ENCODE results near the gene GPANK1. TPM values are rescaled to one million over a fixed set of nuclear protein-coding genes. Genes with fewer than 3 reads are reported as not detected.

The GPANK1 gene
- total and polyA plus RNA-seq, 9 of the 15 experiments (the other 6 are each of a cell fraction or from before 2014, with no cell fraction given), result 32.2 to 111 (median 46.3) TPM

DNA sequence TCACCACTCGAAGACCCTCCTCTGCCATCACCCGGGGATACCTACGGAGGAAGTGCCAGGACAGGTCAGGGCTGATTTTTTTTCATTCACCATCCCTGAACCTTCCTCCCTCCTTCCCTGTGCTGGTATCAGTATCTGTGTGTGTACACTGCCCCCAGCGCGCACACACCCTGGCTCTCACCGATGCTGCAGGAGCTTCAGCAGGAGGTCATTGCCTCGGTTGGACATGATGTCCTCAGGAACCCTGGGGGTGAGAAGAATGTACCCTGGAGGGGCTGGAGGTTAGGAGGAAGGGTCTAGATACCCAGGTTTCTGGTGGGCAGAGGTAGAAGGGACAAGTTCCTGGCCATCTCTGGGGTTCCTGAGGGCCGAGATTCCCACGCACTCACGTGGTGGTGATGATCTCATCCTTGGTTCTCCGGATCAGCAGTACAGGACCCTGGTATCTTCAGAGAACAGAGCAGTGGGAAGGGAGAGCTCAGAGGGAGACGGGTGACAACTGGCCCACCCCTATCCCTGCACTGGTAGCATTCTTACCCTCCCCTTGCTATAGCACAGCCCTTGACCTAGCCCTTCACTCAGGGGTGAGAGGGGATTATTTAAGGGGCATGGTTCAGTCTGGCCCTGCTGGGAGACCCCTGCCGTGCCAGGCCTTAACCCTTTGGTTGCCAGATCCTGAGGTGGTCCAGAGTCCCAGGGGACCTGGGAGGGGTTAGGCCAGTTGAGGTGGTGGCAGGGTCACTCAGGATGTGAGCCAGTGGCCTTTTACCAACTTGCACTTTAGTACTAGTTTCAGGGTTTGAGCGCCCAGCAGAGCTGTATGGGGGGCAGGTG lies 23.3 kb upstream of the GPANK1 start:
- FAIRE-seq, result no peak
- no peak for ATAC-seq
- BruUV-seq (replicated peaks), result no TSS peak
- CTCF ChIA-PET (ENCODE audit: low intra/inter-chr PET ratio), result no interaction called here
- WGBS (ENCODE audit: insufficient coverage, low coverage, missing lambda C conversion rate), result 80% methylated on average over 14 of the region's 14 CpGs
- H3K36me3 ChIP-seq (ENCODE audit: control insufficient read depth, insufficient read depth, low read length), result peaks cover 77% of the 10 kb centered on the region
- no peak overlapping the region for H2AFZ ChIP-seq (ENCODE audit: low read depth, low read length)
- no peak overlapping the region; the same call in 2 of the 3 replicates for H3K27ac ChIP-seq (ENCODE audit: extremely low read depth, low read depth, low read length)
- peak in 1 of 4 experiments; percentile 61 for DNase-seq (ENCODE audit: extremely low read depth in 1 of 4, low spot score in 3 of 4)
- peak overlapping the region in 1 of 2 experiments; percentile 78; a peak in 2 of 4 replicates for H3K9ac ChIP-seq (ENCODE audit: insufficient read depth in 1 of 2, low read depth in 2 of 2, low read length in 2 of 2)
- no peaks in the 10 kb centered on the region; the same call in 2 of the 3 replicates for H3K79me2 ChIP-seq (ENCODE audit: control insufficient read depth, insufficient read depth, low read length)
- H3K9me3 ChIP-seq (replicated peaks; ENCODE audit: control insufficient read depth, insufficient read depth, low read depth, low read length), result no peaks in the 10 kb centered on the region
- intact Hi-C loops (cut with micrococcal nuclease) (no loop called here), in situ Hi-C loops (cut with MboI) (loop anchor here (5.0 kb wide), 1 partner anchor 79 kb away; no protein-coding TSS in a partner anchor)
- peaks cover 63 to 69% of the 10 kb centered on the region in 2 experiments for H3K4me1 ChIP-seq (replicated peaks in 1 of 2; ENCODE audit: control insufficient read depth in 2 of 2, insufficient read depth in 2 of 2, low read length in 2 of 2)
- no peak overlapping the region for H3K4me2 ChIP-seq (ENCODE audit: insufficient read depth, low read length)
- H3K4me3 ChIP-seq, result no peak overlapping the region
- no peaks in the 10 kb centered on the region for H3K27me3 ChIP-seq (ENCODE audit: control insufficient read depth in 2 of 2, insufficient read depth in 2 of 2, low read length in 2 of 2)
- H3K9me1 ChIP-seq (ENCODE audit: control insufficient read depth, insufficient read depth, low read length), result no peaks in the 10 kb centered on the region
- H4K20me1 ChIP-seq (replicated peaks; ENCODE audit: control insufficient read depth, insufficient read depth, low read length), result no peaks in the 10 kb centered on the region
- POLR2A ChIA-PET, result interaction anchor here (0.5 to 7.1 kb wide), 13 partner anchors 8 to 139 kb away, joined by 3 to 158 read pairs (median 6); partner anchors contain the start of genes ABHD16A, CSNK2B, DDAH2 and GPANK1
- TF ChIP-seq PHF21A (IDR thresholded peaks at IDR 0.05; ENCODE audit: borderline replicate concordance, low read depth) (no peak), PRMT5 (CRISPR knock-in tag; IDR thresholded peaks at IDR 0.05) (peak; percentile 29; the same call in 1 of the 2 replicates), FOXA1 (IDR thresholded peaks at IDR 0.05; ENCODE audit: borderline replicate concordance) (no peak), ZC3H8 (IDR thresholded peaks at IDR 0.05) (no peak), BRCA1 (IDR thresholded peaks at IDR 0.05) (no peak), BRCA1 (CRISPR knock-in tag; IDR thresholded peaks at IDR 0.05) (0 out of 2 replicates have a peak, but pooled peaks have one; percentile 78), RBFOX2 (IDR thresholded peaks at IDR 0.05; ENCODE audit: low read depth, low read length) (0 out of 2 replicates have a peak, but pooled peaks have one; percentile 36), POLR2A (conservative IDR thresholded peaks at IDR 0.05) (0 out of 2 replicates have a peak, but pooled peaks have one; percentile 12), LARP7 (IDR thresholded peaks at IDR 0.05) (no peak), ZNF354B (CRISPR knock-in tag; IDR thresholded peaks at IDR 0.05) (no peak), ZNF263 (CRISPR knock-in tag; IDR thresholded peaks at IDR 0.05; ENCODE audit: borderline replicate concordance) (no peak)
- TF ChIP-seq, protein P1, sequence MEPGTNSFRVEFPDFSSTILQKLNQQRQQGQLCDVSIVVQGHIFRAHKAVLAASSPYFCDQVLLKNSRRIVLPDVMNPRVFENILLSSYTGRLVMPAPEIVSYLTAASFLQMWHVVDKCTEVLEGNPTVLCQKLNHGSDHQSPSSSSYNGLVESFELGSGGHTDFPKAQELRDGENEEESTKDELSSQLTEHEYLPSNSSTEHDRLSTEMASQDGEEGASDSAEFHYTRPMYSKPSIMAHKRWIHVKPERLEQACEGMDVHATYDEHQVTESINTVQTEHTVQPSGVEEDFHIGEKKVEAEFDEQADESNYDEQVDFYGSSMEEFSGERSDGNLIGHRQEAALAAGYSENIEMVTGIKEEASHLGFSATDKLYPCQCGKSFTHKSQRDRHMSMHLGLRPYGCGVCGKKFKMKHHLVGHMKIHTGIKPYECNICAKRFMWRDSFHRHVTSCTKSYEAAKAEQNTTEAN (CRISPR knock-in tag; IDR thresholded peaks at IDR 0.05), result no peak
- TF ChIP-seq, protein P2, sequence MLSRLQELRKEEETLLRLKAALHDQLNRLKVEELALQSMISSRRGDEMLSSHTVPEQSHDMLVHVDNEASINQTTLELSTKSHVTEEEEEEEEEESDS (CRISPR knock-in tag; IDR thresholded peaks at IDR 0.05), result no peak
- TF ChIP-seq, protein P3, sequence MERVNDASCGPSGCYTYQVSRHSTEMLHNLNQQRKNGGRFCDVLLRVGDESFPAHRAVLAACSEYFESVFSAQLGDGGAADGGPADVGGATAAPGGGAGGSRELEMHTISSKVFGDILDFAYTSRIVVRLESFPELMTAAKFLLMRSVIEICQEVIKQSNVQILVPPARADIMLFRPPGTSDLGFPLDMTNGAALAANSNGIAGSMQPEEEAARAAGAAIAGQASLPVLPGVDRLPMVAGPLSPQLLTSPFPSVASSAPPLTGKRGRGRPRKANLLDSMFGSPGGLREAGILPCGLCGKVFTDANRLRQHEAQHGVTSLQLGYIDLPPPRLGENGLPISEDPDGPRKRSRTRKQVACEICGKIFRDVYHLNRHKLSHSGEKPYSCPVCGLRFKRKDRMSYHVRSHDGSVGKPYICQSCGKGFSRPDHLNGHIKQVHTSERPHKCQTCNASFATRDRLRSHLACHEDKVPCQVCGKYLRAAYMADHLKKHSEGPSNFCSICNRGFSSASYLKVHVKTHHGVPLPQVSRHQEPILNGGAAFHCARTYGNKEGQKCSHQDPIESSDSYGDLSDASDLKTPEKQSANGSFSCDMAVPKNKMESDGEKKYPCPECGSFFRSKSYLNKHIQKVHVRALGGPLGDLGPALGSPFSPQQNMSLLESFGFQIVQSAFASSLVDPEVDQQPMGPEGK (CRISPR knock-in tag; IDR thresholded peaks at IDR 0.05; ENCODE audit: borderline replicate concordance), result no peak
- TF ChIP-seq, protein P4, sequence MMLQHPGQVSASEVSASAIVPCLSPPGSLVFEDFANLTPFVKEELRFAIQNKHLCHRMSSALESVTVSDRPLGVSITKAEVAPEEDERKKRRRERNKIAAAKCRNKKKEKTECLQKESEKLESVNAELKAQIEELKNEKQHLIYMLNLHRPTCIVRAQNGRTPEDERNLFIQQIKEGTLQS (IDR thresholded peaks at IDR 0.05), result peak; percentile 73
- TF ChIP-seq, protein P4 (CRISPR knock-in tag; conservative IDR thresholded peaks at IDR 0.05), result no peak
- TF ChIP-seq, protein P5, sequence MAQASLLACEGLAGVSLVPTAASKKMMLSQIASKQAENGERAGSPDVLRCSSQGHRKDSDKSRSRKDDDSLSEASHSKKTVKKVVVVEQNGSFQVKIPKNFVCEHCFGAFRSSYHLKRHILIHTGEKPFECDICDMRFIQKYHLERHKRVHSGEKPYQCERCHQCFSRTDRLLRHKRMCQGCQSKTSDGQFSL (CRISPR knock-in tag; IDR thresholded peaks at IDR 0.05), result 0 out of 2 replicates have a peak, but pooled peaks have one; percentile 20
- TF ChIP-seq, protein P5 (tag; IDR thresholded peaks at IDR 0.05), result no peak
